CD14-positive monocyte (primary cell): Measurements from ENCODE around the gene PLXND1. TPM values are rescaled to one million over a fixed set of nuclear protein-coding genes. Genes with fewer than 3 reads are reported as not detected.

Experiments used
- DNase-seq, 3 donors: peaks; one replicate each; pipeline ENCODE4 v3.0.0-alpha.2; 2011 to 2022
- H2AFZ ChIP-seq: 2 replicates; pipeline ENCODE4 v1.6.0; 2012; ENCODE audit warnings: mild to moderate bottlenecking, low read depth, low read length, inconsistent platforms; ENCODE audit not compliant: insufficient read depth, poor library complexity, severe bottlenecking
- H3K27ac ChIP-seq, 2 donors: 1 replicate in 1 of 2; 2 replicates in 1 of 2; pipeline ENCODE4 v1.5.1; 2012 to 2013; ENCODE audit warnings: low read length in 2 of 2, control low read depth in 1 of 2, inconsistent platforms in 1 of 2, low read depth in 1 of 2, mild to moderate bottlenecking in 1 of 2
- H3K27me3 ChIP-seq, 2 donors: one replicate each; pipeline versions ENCODE4 v1.6.0 to v1.6.1; 2011 to 2013; ENCODE audit warnings: low read length in 2 of 2; ENCODE audit not compliant: control insufficient read depth in 2 of 2, insufficient read depth in 2 of 2
- H3K36me3 ChIP-seq, 2 donors: replicated peaks in 1 of 2; 1 replicate in 1 of 2; 2 replicates in 1 of 2; pipeline versions ENCODE4 v1.5.1 to v1.6.1; 2012 to 2013; ENCODE audit warnings: low read length in 2 of 2, control low read depth in 1 of 2, inconsistent platforms in 1 of 2, mild to moderate bottlenecking in 1 of 2; ENCODE audit not compliant: insufficient read depth in 2 of 2, control insufficient read depth in 1 of 2
- H3K4me1 ChIP-seq, 2 donors: 1 replicate in 1 of 2; 2 replicates in 1 of 2; pipeline versions ENCODE4 v1.5.1 to v1.6.1; 2012 to 2013; ENCODE audit warnings: low read length in 2 of 2, control low read depth in 1 of 2, inconsistent platforms in 1 of 2, mild to moderate bottlenecking in 1 of 2, moderate library complexity in 1 of 2; ENCODE audit not compliant: insufficient read depth in 2 of 2, control insufficient read depth in 1 of 2
- H3K4me2 ChIP-seq: replicated peaks from 2 replicates; pipeline ENCODE3; 2012; ENCODE audit warnings: low read length, moderate library complexity, mild to moderate bottlenecking; ENCODE audit not compliant: poor library complexity, severe bottlenecking; ENCODE audit errors: extremely low read depth
- H3K4me3 ChIP-seq, 3 experiments: fragments of 200-600 bp in 1 of 3; sonication (generic) in 1 of 3; replicated peaks in 1 of 3; 1 replicate in 2 of 3; 2 replicates in 1 of 3; pipeline ENCODE4 v1.5.1; 2011 to 2013; ENCODE audit warnings: low read length in 3 of 3, mild to moderate bottlenecking in 3 of 3, control low read depth in 2 of 3, low read depth in 2 of 3, inconsistent platforms in 1 of 3, moderate library complexity in 1 of 3
- H3K79me2 ChIP-seq: 2 replicates; pipeline ENCODE4 v1.6.0; 2012; ENCODE audit warnings: mild to moderate bottlenecking, control low read depth, inconsistent platforms, low read length, moderate library complexity; ENCODE audit not compliant: insufficient read depth
- H3K9ac ChIP-seq: 2 replicates; pipeline ENCODE4 v1.6.0; 2017; ENCODE audit warnings: low read length, mild to moderate bottlenecking; ENCODE audit not compliant: insufficient read depth, poor library complexity, severe bottlenecking
- H3K9me3 ChIP-seq, 2 donors: replicated peaks in 1 of 2; 1 replicate in 1 of 2; 2 replicates in 1 of 2; pipeline versions ENCODE4 v1.5.1 to v1.6.1; 2012 to 2013; ENCODE audit warnings: low read length in 2 of 2, control low read depth in 1 of 2; ENCODE audit not compliant: control insufficient read depth in 1 of 2, insufficient read depth in 1 of 2
- H4K20me1 ChIP-seq: 2 replicates; pipeline ENCODE4 v1.6.0; 2012; ENCODE audit warnings: mild to moderate bottlenecking, low read length, control low read depth, moderate library complexity; ENCODE audit not compliant: insufficient read depth
- H3K27ac Mint-ChIP-seq, 7 donors: one replicate each; pipeline ENCODE4 v1.8.0; 2020; ENCODE audit warnings: mild to moderate bottlenecking in 7 of 7, mixed read lengths in 7 of 7, moderate library complexity in 6 of 7, inconsistent platforms in 2 of 7
- H3K27me3 Mint-ChIP-seq, 3 donors: one replicate each; pipeline ENCODE4 v1.8.0; 2021 to 2022; ENCODE audit warnings: low read depth in 3 of 3, mild to moderate bottlenecking in 3 of 3, mixed read lengths in 3 of 3, moderate library complexity in 3 of 3, inconsistent platforms in 1 of 3
- H3K36me3 Mint-ChIP-seq, 2 donors: one replicate each; pipeline ENCODE4 v1.8.0; 2020; ENCODE audit warnings: mixed read lengths in 2 of 2, inconsistent platforms in 1 of 2, mild to moderate bottlenecking in 1 of 2
- H3K4me1 Mint-ChIP-seq: one replicate; pipeline ENCODE4 v1.8.0; 2020; ENCODE audit warnings: mild to moderate bottlenecking, mixed read lengths
- H3K4me3 Mint-ChIP-seq, 2 donors: one replicate each; pipeline ENCODE4 v1.8.0; 2020; ENCODE audit warnings: mild to moderate bottlenecking in 2 of 2, mixed read lengths in 2 of 2, moderate library complexity in 1 of 2
- H3K9me3 Mint-ChIP-seq, 7 donors: one replicate each; pipeline ENCODE4 v1.8.0; 2020 to 2022; ENCODE audit warnings: mixed read lengths in 7 of 7, mild to moderate bottlenecking in 6 of 7, moderate library complexity in 6 of 7, inconsistent platforms in 2 of 7
- CTCF ChIP-seq: fragments of 200-600 bp; IDR thresholded peaks from one replicate; pipeline ENCODE4 v1.8.0; 2022; ENCODE audit warnings: antibody characterized with exemption, mild to moderate bottlenecking
- WGBS: methylation state at CpG from one replicate; pipeline ENCODE4 v1.1.5; 2013; ENCODE audit warnings: missing lambda C conversion rate; ENCODE audit not compliant: insufficient coverage; 5-methylcytosine and 5-hydroxymethylcytosine counted together
- intact Hi-C, 2 donors: fragments of 100-400 bp; cut with micrococcal nuclease; formaldehyde crosslinking; loops; one replicate each; pipeline versions ENCODE4 v1.15.0 to v1.15.1; 2023
- polyA plus RNA-seq, 3 donors: library from polyadenylated mRNA; depleted of rRNA in 1 of 3; unstranded in 2 of 3; stranded (reverse) in 1 of 3; fragments of 300-500 nt in 2 of 3; fragments of >200 nt in 1 of 3; fragmentation: Illumina TruSeq in 2 of 3; gene quantifications; 1 replicate in 2 of 3; 2 replicates in 1 of 3; pipeline ENCODE4 v1.2.3, GENCODE V29; 2012 to 2021

The PLXND1 gene
- polyA plus RNA-seq, 3 donors: 7.1 to 170 (median 9.9) TPM

GRCh38 chr3:129527262-129527661 is 79.2 kb downstream of the PLXND1 start:
- Mint-ChIP-seq H3K36me3 (peaks cover 1 to 7% of the 10 kb centered on the region in 2 donors), H3K4me1 (peaks cover 48% of the 10 kb centered on the region), H3K4me3 (no peak overlapping the region), H3K27me3 (peaks cover 0 to 6% (median 3%) of the 10 kb centered on the region in 3 donors), H3K27ac (peak overlapping the region; percentile 96 to 99 (median 99)), H3K9me3 (no peaks in the 10 kb centered on the region)
- Histone ChIP-seq H3K9ac (no peak overlapping the region), H3K4me1 (peaks cover 47 to 58% of the 10 kb centered on the region in 2 donors), H3K4me3 (no peak overlapping the region), H3K27ac (peak overlapping the region; percentile 97 to 98), H3K4me2 (no peak overlapping the region), H3K27me3 (no peaks in the 10 kb centered on the region), H3K79me2 (no peaks in the 10 kb centered on the region), H3K9me3 (no peaks in the 10 kb centered on the region), H4K20me1 (no peaks in the 10 kb centered on the region), H2AFZ (no peak overlapping the region), H3K36me3 (no peaks in the 10 kb centered on the region)
- WGBS: 97% methylated on average over 11 of the region's 11 CpGs
- intact Hi-C loops: loop anchor here (5.0 kb wide), 4 partner anchors 35 to 90 kb away; partner anchors contain the start of gene PLXND1 (in 1 of the 2)
- no peak for TF ChIP-seq CTCF
- no peak for DNase-seq

- intact Hi-C loops: loop anchor here (5.0 kb wide), 4 partner anchors 34 to 91 kb away; partner anchors contain the start of gene PLXND1 (in 1 of the 2)
- H3K4me2 ChIP-seq: peak overlapping the region; percentile 47
- no peaks in the 10 kb centered on the region for H3K27me3 ChIP-seq
- Mint-ChIP-seq H3K9me3 (no peaks in the 10 kb centered on the region), H3K27me3 (peaks cover 0 to 6% (median 3%) of the 10 kb centered on the region in 3 donors), H3K4me3 (peak overlapping the region in 1 of 2 donors; percentile 55), H3K4me1 (peaks cover 48% of the 10 kb centered on the region), H3K27ac (peak overlapping the region; percentile 96 to 99 (median 99)), H3K36me3 (peaks cover 1 to 7% of the 10 kb centered on the region in 2 donors)
- H3K9ac ChIP-seq: peak overlapping the region; percentile 82
- WGBS: 30% methylated on average over 3 of the region's 12 CpGs
- H3K36me3 ChIP-seq: no peaks in the 10 kb centered on the region
- TF ChIP-seq CTCF: no peak
- H3K4me3 ChIP-seq: no peak overlapping the region
- no peaks in the 10 kb centered on the region for H3K9me3 ChIP-seq
- no peaks in the 10 kb centered on the region for H3K79me2 ChIP-seq
- peak overlapping the region; percentile 67 for H2AFZ ChIP-seq
- peaks cover 47 to 58% of the 10 kb centered on the region in 2 donors for H3K4me1 ChIP-seq
- peak overlapping the region; percentile 97 to 98 for H3K27ac ChIP-seq
- peak; percentile 94 to 97 (median 97) for DNase-seq
- no peaks in the 10 kb centered on the region for H4K20me1 ChIP-seq
These were observed 80.2 kb downstream of the PLXND1 start for GRCh38 chr3:129526121-129526900.
